ENCODE data around the gene SENP1. TPM values are rescaled to one million over a fixed set of nuclear protein-coding genes. Genes with fewer than 3 reads are reported as not detected.
A peak's percentile ranks its signal among the peaks of the same experiment; 100 is the strongest.

The SENP1 gene
- total and polyA plus RNA-seq, 2 experiments from 2014 or later, result 8.6 to 27.7 TPM

- H3K36me3 Mint-ChIP-seq (ENCODE audit: low read depth), result peaks cover 37% of the 10 kb centered on the region
- H3K27ac Mint-ChIP-seq, result no peak overlapping the region
Observed at GRCh38 chr12:48084841-48085460, 20.9 kb downstream of the SENP1 start.

GRCh38 chr12:48084066-48084465 lies 21.8 kb downstream of the SENP1 start:
- no peak for ATAC-seq
- Mint-ChIP-seq H3K9me3 (no peaks in the 10 kb centered on the region), H3K36me3 (ENCODE audit: low read depth) (peaks cover 37% of the 10 kb centered on the region), H3K4me3 (no peak overlapping the region), H3K27ac (no peak overlapping the region), H3K27me3 (ENCODE audit: insufficient read depth, low read depth, poor library complexity) (peaks cover 3% of the 10 kb centered on the region), H3K4me1 (no peaks in the 10 kb centered on the region)
- TF ChIP-seq JUNB (IDR thresholded peaks at IDR 0.05; ENCODE audit: unreplicated experiment), result no peak
- TF ChIP-seq, protein P1, sequence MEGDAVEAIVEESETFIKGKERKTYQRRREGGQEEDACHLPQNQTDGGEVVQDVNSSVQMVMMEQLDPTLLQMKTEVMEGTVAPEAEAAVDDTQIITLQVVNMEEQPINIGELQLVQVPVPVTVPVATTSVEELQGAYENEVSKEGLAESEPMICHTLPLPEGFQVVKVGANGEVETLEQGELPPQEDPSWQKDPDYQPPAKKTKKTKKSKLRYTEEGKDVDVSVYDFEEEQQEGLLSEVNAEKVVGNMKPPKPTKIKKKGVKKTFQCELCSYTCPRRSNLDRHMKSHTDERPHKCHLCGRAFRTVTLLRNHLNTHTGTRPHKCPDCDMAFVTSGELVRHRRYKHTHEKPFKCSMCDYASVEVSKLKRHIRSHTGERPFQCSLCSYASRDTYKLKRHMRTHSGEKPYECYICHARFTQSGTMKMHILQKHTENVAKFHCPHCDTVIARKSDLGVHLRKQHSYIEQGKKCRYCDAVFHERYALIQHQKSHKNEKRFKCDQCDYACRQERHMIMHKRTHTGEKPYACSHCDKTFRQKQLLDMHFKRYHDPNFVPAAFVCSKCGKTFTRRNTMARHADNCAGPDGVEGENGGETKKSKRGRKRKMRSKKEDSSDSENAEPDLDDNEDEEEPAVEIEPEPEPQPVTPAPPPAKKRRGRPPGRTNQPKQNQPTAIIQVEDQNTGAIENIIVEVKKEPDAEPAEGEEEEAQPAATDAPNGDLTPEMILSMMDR (conservative IDR thresholded peaks at IDR 0.05; ENCODE audit: low read depth in 2 of 2), result peak in 1 of 2 experiments; percentile 50; a peak in 3 of 4 replicates
- no peaks in the 10 kb centered on the region for H3F3A ChIP-seq (replicated peaks; ENCODE audit: low read depth)
- no peak overlapping the region for H3K27ac ChIP-seq (ENCODE audit: low read depth)
- DNase-seq (ENCODE audit: low spot score), result peak; percentile 47
- no peaks in the 10 kb centered on the region for H3K27me3 ChIP-seq (ENCODE audit: insufficient read depth)
- no peaks in the 10 kb centered on the region for H3K9me2 ChIP-seq (ENCODE audit: insufficient read depth)
- 0 out of 2 replicates have a peak, but pooled peaks cover 4% of the 10 kb centered on the region for H4K20me1 ChIP-seq (replicated peaks; ENCODE audit: insufficient read depth)
- no peak overlapping the region for H3K4me2 ChIP-seq
- H3K36me3 ChIP-seq (ENCODE audit: insufficient read depth), result peaks cover 38% of the 10 kb centered on the region; the same call in 1 of the 2 replicates
- H3K4me1 ChIP-seq (ENCODE audit: insufficient read depth), result no peaks in the 10 kb centered on the region
- no peak overlapping the region for H3K4me3 ChIP-seq
- H2AFZ ChIP-seq, result no peak overlapping the region
- no peaks in the 10 kb centered on the region for H3K79me2 ChIP-seq (replicated peaks; ENCODE audit: insufficient read depth)

More at GRCh38 chr12:48084841-48085460, 20.9 kb downstream of the SENP1 start:
- ATAC-seq, result no peak
- H3K4me3 Mint-ChIP-seq, result no peak overlapping the region
- Histone ChIP-seq H3K79me2 (replicated peaks; ENCODE audit: insufficient read depth) (no peaks in the 10 kb centered on the region), H3K4me1 (ENCODE audit: insufficient read depth) (no peaks in the 10 kb centered on the region), H2AFZ (no peak overlapping the region), H4K20me1 (replicated peaks; ENCODE audit: insufficient read depth) (0 out of 2 replicates have a peak, but pooled peaks cover 4% of the 10 kb centered on the region), H3K9me2 (ENCODE audit: insufficient read depth) (no peaks in the 10 kb centered on the region), H3K27ac (ENCODE audit: low read depth) (0 out of 2 replicates have a peak overlapping the region, but pooled peaks have one; percentile 24), H3F3A (replicated peaks; ENCODE audit: low read depth) (no peaks in the 10 kb centered on the region), H3K4me2 (no peak overlapping the region), H3K27me3 (ENCODE audit: insufficient read depth) (no peaks in the 10 kb centered on the region), H3K36me3 (ENCODE audit: insufficient read depth) (peaks cover 41% of the 10 kb centered on the region; the same call in 1 of the 2 replicates), H3K4me3 (no peak overlapping the region)
- peak; percentile 4 for DNase-seq (ENCODE audit: low spot score)
- no peaks in the 10 kb centered on the region for H3K9me3 Mint-ChIP-seq
- no peak for TF ChIP-seq ZNF114 (CRISPR knock-in tag; IDR thresholded peaks at IDR 0.05)
- TF ChIP-seq, protein P2, sequence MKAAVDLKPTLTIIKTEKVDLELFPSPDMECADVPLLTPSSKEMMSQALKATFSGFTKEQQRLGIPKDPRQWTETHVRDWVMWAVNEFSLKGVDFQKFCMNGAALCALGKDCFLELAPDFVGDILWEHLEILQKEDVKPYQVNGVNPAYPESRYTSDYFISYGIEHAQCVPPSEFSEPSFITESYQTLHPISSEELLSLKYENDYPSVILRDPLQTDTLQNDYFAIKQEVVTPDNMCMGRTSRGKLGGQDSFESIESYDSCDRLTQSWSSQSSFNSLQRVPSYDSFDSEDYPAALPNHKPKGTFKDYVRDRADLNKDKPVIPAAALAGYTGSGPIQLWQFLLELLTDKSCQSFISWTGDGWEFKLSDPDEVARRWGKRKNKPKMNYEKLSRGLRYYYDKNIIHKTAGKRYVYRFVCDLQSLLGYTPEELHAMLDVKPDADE (IDR thresholded peaks at IDR 0.05), result no peak
- TF ChIP-seq EZH2 (IDR thresholded peaks at IDR 0.05; ENCODE audit: low read depth, unreplicated experiment), result no peak
- no peaks in the 10 kb centered on the region for H3K4me1 Mint-ChIP-seq
- peaks cover 3% of the 10 kb centered on the region for H3K27me3 Mint-ChIP-seq (ENCODE audit: insufficient read depth, low read depth, poor library complexity)

- Mint-ChIP-seq H3K27me3 (ENCODE audit: insufficient read depth, low read depth, poor library complexity) (peaks cover 3% of the 10 kb centered on the region), H3K9me3 (no peaks in the 10 kb centered on the region), H3K4me3 (no peak overlapping the region), H3K27ac (no peak overlapping the region), H3K36me3 (ENCODE audit: low read depth) (peaks cover 34% of the 10 kb centered on the region), H3K4me1 (no peaks in the 10 kb centered on the region)
- no peaks in the 10 kb centered on the region for H3K9me2 ChIP-seq (ENCODE audit: insufficient read depth)
- no peak for DNase-seq (ENCODE audit: low spot score)
- no peaks in the 10 kb centered on the region for H3K27me3 ChIP-seq (ENCODE audit: insufficient read depth)
- no peaks in the 10 kb centered on the region for H3F3A ChIP-seq (replicated peaks; ENCODE audit: low read depth)
- peaks cover 19% of the 10 kb centered on the region; the same call in 1 of the 2 replicates for H3K36me3 ChIP-seq (ENCODE audit: insufficient read depth)
- no peak for ATAC-seq
- no peaks in the 10 kb centered on the region for H3K79me2 ChIP-seq (replicated peaks; ENCODE audit: insufficient read depth)
- no peaks in the 10 kb centered on the region for H3K4me1 ChIP-seq (ENCODE audit: insufficient read depth)
- no peak overlapping the region for H3K4me2 ChIP-seq
- peaks cover 4% of the 10 kb centered on the region; the same call in 1 of the 2 replicates for H4K20me1 ChIP-seq (replicated peaks; ENCODE audit: insufficient read depth)
- no peak overlapping the region for H3K4me3 ChIP-seq
- no peak overlapping the region for H3K27ac ChIP-seq (ENCODE audit: low read depth)
- H2AFZ ChIP-seq, result no peak overlapping the region
- TF ChIP-seq ZNF331 (CRISPR knock-in tag; IDR thresholded peaks at IDR 0.05; ENCODE audit: low read depth), result no peak
- TF ChIP-seq, protein P2 (IDR thresholded peaks at IDR 0.05), result no peak
- TF ChIP-seq REST (IDR thresholded peaks at IDR 0.05; ENCODE audit: unreplicated experiment), result no peak
- TF ChIP-seq POLR2AphosphoS5 (IDR thresholded peaks at IDR 0.05; ENCODE audit: low read depth), result no peak
- TF ChIP-seq JUNB (IDR thresholded peaks at IDR 0.05; ENCODE audit: unreplicated experiment), result no peak
Observed at GRCh38 chr12:48080821-48081220, 25.1 kb downstream of the SENP1 start.
